Fibroblast of peridontal ligament (primary cell): ENCODE measurements around the gene COL4A2.
"Not testable (repeated sequence)": the region's sequence is repeated elsewhere in the genome, so short reads cannot be mapped to it uniquely, and the experiment has no call there.

Source experiments
- DNase-seq: peaks from one replicate; pipeline ENCODE4 v3.0.0-alpha.2; 2010; ENCODE audit errors: extremely low read depth

Gene COL4A2

DNA sequence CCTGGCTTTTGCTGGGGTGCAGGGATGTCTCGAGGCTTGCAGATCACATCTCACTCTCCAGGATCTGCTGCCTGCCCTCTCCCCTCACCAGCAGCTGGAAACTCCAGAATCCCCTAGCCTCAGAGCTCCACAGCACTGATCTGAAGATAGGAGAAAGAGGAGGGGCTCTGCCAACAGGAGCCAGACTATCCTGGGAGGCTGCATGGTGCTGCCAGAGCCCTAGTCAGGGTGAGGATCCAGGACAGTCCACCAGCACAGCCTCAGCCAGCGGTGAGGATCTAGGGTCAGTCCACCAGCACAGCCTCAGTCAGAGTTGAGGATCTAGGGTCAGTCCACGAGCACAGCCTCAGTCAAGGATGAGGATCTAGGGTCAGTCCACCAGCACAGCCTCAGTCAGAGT is 189.2 kb downstream of the COL4A2 start:
- no peak for DNase-seq

DNA sequence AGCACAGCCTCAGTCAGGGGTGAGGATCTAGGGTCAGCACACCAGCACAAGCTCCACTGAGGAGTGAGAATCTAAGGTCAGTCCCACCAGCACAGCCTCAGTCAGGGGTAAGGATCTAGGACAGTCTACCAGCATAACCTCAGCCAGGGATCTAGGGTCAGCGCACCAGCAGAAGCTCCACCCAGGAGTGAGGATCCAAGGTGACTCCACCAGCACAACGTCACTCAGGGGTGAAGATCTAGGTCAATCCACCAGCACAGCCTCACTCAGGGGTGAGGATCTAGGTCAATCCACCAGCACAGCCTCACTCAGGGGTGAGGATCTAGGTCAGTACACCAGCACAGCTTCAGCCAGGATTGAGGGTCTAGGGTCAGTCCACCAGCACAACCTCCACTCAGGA is 189.9 kb downstream of the COL4A2 start:
- DNase-seq, result no peak

DNA sequence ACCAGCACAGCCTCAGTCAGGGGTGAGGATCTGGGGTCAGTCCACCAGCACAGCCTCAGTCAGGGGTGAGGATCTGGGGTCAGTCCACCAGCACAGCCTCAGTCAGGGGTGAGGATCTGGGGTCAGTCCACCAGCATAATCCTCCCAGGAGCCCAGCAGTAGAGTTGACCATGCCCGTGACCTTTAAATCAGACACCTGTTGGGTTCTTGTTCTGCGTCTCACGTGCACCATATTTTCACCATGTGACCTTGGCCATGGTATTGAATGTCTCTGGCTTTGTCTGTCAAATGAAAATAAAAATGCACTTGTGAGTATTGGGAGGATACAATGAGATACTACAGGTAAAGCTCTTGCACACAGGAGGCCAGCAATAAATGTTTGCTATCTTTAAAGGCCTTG is 190.8 kb downstream of the COL4A2 start:
- DNase-seq, result not testable (repeated sequence)

DNA sequence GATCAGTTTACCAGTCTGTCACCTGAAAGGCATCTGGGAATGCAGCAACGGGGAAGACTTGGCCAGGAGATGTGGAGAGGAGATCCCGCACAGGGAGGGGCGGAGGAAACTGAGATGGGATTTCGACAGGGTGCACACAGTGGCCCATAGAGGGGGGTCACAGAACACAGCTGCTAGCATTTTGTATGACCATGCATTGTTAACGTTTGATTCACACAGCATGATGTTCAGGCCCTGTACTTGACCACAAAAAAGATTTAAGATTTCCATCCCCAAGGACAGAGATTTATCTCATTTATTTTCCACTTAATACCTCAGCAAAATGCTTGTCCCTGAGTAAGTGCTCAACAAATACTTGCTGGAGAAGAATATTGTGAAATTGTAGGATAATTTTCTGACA is 191.2 kb downstream of the COL4A2 start:
- DNase-seq, result no peak

DNA sequence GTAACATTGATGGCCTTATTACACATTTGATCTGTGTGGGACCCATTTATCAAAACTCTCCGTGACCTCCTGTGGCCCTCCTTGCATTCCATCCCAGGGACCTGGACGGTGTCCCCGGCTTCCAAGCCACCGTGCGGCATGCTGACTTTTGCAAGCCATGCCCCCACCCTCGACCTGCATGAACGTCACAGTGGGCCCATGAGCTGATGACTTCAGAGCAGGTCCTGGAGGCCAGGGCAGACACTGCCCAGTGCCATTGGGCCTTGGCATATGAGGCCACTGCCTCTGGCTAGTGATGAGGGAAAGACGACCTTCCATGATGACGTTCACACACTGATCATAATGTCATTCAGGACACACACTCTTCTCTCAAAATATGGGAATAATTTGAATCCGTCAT is 191.7 kb downstream of the COL4A2 start:
- no peak for DNase-seq

DNA sequence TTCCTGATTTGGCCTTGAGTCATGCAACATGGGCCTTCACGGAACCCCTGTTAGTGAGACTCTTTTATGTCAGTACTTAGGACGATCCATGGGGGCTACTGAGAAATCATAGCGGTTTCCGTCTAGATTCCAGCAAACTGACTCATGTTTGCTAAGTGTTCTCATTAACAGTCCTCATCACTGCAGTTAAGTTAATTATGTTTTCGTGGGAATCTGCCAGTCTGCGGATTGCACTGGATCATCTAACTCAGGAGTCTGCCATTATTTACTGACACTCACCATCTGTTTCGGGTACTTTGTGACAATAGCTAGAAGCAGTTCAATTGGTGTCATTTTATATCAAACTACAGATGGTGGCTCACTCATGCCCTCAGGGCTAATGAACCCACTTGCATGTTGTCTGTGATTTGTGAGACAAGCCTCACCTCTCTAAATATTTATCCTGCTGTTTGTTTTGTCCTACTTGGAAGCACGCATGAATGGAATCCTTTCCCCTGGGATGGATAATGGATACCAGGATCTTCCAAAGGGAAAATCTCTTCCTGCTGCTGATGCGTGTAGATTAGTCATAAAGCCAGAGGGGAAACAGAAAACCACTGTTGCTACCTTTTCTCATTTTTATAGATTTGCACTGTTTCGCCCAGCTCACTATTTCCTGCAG is 192.7 kb downstream of the COL4A2 start:
- peak; percentile 54 for DNase-seq

DNA sequence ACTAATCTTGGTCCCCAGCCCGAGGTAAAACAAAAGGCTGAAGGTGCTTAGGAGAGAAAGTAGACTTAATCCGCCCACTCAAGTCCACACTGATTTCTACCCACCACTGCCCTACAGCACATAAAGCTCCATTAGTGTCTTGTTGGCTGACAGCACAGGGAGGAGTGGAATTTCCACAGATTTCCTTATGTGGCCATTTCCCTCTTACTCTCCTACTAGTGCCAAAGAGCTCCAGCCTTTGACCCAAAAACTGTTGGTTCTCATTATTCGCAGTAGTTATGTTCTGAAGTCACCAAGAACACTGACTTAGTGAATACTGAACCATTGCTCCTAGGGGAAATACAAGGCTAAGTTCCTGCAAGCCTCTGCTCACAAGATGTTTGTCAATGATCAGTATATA is 193.3 kb downstream of the COL4A2 start:
- no peak for DNase-seq

DNA sequence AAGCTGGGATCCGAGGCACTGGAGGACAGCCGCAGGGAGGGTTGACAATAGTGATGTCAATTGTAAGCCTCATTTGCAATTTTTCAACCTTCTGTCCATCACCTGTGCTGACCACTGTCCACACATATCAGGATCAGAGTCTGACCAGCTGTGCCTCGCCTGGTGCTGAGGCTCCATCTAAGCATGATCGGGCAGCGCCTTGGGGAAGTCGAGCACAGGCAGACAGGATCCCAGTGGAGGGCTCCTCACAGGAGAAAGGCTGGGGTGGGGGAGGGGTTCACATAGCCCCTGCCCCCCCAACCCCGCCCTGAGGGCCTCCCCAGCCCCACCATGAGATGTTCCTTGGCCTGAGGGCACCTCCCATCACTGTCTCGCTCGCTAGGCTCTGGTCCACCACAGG is 194.1 kb downstream of the COL4A2 start:
- DNase-seq, result no peak

DNA sequence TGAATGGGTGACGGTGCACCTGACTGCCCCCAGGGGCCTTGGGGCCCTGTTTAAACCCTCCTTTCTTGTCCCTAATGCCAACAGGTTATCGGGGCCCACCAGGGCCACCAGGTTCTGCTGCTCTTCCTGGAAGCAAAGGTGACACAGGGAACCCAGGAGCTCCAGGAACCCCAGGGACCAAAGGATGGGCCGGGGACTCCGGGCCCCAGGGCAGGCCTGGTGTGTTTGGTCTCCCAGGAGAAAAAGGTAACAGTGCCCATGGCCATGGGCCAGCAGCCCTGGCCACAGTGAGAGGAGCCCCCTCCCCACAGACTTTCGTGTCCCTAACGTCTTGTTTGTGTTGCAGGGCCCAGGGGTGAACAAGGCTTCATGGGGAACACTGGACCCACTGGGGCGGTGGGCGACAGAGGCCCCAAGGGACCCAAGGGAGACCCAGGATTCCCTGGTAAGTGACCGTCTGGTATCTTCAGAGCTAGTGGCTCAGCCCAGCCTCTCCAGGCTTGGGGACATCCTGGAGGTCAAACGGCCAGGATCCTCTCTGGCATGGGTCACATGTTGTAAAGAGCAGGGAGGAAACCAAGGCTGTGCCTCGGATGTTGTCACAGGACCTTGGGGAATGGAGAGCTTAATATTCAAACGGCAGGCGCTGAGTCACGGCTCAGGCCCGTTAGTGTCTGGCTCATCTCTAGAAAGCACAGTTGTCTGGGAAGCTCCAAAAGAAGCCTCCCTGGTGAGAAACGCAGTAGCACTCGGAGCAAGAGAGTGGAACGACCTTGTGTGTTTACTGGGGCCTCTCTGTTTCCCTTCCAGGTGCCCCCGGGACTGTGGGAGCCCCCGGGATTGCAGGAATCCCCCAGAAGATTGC is 196.2 kb downstream of the COL4A2 start:
- DNase-seq, result no peak

DNA sequence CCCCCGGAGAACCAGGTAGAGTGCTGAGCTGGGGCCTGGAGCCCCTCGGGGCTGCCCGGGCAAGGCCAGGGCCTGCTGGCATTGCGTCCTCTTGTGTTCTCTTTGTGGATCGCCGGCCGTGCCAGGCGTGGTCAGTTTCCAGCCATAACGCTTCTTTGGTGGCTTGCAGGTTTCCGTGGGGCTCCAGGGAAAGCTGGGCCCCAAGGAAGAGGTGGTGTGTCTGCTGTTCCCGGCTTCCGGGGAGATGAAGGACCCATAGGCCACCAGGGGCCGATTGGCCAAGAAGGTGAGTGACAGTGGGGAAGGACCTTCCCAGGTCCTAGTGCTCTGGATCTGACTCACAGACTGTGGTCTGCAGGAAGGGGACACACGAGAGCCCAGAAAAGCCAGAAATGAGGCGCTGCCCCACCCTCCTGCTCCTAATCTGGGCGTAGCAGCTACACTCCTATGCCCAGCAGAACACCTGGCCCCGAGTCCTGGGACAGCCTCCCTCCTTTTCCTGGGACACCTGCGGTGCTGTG is 197.0 kb downstream of the COL4A2 start:
- no peak for DNase-seq

DNA sequence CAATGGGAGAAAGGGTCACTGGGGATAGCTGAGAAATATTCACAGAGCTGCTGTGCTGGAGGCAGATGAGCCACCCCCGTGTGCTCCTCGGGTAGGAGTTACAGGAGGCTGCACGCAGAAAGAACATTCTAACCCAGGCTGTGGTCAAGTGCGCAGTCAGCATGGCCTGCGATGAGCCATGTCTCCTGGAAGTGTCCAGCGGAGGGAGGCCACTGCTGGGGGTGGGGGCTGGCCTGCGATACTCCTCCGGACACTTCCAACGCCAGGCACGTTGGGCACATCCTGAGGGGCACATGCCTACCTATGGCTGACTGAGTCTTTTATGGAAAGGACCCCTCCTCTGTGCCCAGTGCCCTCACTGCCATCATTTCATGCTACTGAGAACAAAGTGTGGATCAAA is 198.5 kb downstream of the COL4A2 start:
- DNase-seq, result no peak

DNA sequence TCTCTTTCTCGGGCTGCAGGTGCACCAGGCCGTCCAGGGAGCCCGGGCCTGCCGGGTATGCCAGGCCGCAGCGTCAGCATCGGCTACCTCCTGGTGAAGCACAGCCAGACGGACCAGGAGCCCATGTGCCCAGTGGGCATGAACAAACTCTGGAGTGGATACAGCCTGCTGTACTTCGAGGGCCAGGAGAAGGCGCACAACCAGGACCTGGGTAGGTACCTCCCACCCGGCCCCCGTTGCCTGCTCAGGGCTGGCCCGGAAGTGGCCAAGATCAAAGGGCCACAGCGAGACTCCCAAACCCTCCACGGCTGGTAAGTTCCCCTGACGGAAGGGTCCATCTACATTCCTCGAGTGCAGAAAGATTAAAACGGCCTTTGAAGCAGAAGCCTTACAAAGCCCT is 199.3 kb downstream of the COL4A2 start:
- DNase-seq, result no peak

DNA sequence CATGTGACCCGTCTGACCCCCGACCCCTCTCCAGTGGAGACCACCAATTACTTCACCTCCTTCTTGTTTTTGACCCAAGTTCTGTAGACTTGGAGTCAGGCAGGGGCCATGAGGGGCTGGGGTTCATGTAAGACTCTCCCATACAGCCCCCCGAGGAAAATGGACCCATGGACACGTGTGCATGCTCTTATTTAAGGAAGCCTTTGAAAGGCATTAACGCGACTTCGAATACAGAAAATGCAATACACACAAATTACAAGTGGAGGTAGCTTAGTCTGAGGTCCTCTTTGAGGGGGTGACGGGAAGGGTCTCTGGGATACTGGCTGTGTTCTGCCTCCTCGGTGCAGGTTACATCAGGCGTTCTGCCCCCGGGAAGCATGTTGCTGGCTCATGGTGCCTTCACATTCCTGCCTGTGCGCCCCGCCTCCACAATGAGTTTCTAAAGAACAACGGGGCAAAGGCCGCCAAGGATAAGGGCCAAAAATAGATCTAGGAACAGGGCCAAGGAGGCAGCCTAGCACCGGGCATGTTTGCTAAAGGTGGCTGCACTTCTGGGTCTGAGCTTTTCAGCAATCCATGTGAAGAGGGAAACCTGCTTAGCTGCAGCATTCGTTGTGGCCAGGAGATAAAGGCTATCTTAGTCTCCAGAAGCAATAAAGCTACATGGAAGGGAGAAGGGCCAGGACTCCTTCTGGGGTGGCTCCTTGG is 199.9 kb downstream of the COL4A2 start:
- DNase-seq, result no peak

DNA sequence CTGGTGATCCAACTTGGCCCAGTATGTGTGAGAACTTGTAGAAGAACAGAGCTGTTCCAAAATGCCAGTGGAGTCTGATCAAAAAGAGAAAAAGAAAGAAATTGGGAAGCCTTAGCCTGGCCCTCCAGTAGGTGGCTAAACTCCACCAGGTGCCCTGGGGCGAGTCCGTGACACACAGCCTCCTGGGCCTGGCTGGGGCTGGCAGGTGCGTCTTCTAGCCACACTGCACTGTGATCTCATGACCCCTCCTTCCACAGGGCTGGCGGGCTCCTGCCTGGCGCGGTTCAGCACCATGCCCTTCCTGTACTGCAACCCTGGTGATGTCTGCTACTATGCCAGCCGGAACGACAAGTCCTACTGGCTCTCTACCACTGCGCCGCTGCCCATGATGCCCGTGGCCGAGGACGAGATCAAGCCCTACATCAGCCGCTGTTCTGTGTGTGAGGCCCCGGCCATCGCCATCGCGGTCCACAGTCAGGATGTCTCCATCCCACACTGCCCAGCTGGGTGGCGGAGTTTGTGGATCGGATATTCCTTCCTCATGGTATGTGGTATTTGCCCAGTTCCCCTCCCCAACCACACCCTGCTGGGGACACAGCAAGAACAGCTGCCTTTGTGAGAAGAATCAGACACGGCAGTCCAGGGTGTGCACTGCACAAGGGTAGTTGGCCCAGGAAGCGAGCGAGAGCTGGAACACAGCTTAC is 200.7 kb downstream of the COL4A2 start:
- DNase-seq, result no peak

DNA sequence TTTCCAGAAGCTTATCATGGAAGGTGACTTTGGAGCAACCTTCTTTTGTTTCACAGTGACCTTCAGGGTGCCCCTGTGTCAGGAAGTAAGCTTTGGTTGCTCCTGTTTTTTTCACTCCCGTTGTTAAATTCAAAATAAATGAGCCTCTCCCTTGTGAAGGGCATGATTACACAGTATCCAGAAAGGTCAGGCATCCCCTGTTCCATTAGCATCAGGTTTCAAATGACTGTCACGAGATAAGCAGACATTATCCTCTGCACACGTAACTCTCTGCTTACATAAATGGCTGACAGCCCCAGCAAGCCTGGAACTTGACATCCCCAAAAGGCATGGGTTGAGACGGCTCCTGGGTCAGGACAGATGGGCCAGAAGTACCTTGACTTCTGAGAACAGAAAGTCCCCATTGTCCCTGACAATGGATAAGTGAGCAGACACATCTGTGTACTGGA is 202.4 kb downstream of the COL4A2 start:
- no peak for DNase-seq

DNA sequence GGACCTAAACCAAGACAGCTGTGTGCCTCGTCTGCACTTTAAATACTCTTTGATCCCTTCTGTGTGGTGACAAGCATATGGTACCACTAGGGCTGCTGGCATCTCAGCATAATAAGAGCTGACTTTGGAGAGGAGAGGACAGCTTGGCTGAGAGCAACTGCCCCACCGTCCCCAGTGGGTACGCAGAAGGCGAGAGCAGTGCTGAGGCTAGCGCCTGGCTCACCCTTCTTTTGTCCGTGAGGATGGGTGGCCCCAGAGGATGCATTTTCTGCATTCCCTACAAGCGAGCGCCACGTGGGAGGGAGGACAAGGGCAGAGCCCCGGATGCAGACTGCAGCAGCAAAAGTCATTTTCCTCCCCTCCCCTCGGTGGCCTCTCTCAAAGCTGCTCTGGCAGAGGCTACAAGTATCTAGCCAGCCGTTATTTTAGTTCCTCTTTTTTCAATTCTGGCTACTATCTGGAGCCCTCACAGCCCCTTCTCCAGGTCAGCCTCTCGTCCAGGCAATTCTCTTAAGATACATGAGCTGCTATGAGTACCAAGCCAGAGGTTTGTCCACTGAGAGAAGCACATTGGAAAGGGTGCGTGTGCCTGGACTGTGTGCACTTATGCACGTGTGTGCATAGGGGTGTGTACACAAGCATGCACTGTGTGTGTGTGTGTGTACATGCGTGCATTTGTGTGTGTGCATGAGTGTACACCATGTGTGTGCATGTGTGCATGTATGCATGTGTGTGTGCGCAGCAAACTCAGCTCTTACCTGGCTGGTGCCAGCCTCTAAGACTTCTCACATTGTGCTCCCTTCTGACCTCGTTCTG is 203.1 kb downstream of the COL4A2 start:
- DNase-seq, result no peak

DNA sequence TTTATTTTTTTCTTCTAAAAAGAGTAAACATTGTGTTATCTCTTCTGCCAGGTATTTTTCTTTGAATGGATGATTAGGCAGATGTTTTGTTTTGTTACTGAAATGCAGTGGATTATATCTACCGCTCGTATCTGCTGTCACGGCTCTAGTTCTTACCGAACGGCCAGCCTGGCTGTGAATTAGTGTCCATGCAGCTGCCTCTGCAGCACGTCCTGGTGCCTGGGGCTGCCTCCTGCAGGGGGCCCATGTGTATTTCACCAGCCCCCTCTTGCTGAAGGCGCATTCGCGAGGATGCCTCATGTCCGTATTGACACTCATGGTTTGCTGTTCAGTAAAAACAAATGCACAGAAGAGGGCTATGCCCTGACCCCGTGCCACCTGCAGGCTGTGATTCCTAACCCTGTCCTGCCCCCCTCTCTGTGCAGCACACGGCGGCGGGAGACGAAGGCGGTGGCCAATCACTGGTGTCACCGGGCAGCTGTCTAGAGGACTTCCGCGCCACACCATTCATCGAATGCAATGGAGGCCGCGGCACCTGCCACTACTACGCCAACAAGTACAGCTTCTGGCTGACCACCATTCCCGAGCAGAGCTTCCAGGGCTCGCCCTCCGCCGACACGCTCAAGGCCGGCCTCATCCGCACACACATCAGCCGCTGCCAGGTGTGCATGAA is 204.6 kb downstream of the COL4A2 start:
- no peak for DNase-seq

DNA sequence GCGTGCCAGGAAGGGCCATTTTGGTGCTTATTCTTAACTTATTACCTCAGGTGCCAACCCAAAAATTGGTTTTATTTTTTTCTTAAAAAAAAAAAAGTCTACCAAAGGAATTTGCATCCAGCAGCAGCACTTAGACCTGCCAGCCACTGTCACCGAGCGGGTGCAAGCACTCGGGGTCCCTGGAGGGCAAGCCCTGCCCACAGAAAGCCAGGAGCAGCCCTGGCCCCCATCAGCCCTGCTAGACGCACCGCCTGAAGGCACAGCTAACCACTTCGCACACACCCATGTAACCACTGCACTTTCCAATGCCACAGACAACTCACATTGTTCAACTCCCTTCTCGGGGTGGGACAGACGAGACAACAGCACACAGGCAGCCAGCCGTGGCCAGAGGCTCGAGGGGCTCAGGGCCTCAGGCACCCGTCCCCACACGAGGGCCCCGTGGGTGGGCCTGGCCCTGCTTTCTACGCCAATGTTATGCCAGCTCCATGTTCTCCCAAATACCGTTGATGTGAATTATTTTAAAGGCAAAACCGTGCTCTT is 205.2 kb downstream of the COL4A2 start:
- DNase-seq, result no peak

DNA sequence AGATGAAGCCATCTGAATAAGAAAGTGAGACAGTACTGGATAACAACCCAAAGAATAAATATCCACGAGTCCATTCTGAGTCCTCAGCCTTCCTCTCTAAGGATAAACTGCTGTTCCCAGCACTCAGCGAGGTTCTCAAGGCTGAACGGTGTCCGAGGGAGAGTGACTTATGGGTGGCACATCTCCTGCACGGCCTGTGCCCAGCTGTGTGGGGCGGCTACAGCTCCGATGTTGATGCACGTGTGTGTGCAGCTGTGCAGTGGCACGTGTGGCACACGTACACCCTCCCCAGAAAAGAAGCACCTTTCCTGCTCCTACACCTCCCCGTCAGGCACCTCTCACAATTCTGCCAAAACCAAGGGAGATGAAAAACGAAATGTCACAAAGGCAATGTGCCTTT is 209.4 kb downstream of the COL4A2 start:
- DNase-seq, result no peak
